WI38 (cell line): ENCODE data around the gene RER1.

Experiments used
- H3K4me3 ChIP-seq: 2 replicates; pipeline ENCODE4 v1.5.1; 2011; ENCODE audit warnings: low read depth, mild to moderate bottlenecking, control low read depth, low read length
- CTCF ChIP-seq: IDR thresholded peaks from 2 replicates; pipeline ENCODE4 v1.5.1; 2012; ENCODE audit warnings: low read depth, mild to moderate bottlenecking, control low read depth, low read length

RER1 gene

GRCh38 chr1:2360588-2361364, 30.9 kb upstream of the RER1 start:
- TF ChIP-seq CTCF: no peak
- H3K4me3 ChIP-seq: no peak overlapping the region

- no peak for TF ChIP-seq CTCF
Observed at GRCh38 chr1:2363847-2364513, 27.7 kb upstream of the RER1 start.

GRCh38 chr1:2368053-2368744, 23.4 kb upstream of the RER1 start:
- H3K4me3 ChIP-seq: no peak overlapping the region
- no peak for TF ChIP-seq CTCF

More at GRCh38 chr1:2363847-2364513, 27.7 kb upstream of the RER1 start:
- H3K4me3 ChIP-seq: no peak overlapping the region

GRCh38 chr1:2372551-2373490, 18.8 kb upstream of the RER1 start:
- no peak for TF ChIP-seq CTCF
- H3K4me3 ChIP-seq: no peak overlapping the region

- TF ChIP-seq CTCF: no peak
- H3K4me3 ChIP-seq: no peak overlapping the region
Observed at GRCh38 chr1:2373551-2374251, 17.9 kb upstream of the RER1 start.

- no peak for TF ChIP-seq CTCF
- H3K4me3 ChIP-seq: no peak overlapping the region
Observed at GRCh38 chr1:2374252-2375155, 17.1 kb upstream of the RER1 start.
